Measurements from ENCODE around the gene ZMYM4.
A peak's percentile ranks its signal among the peaks of the same experiment; 100 is the strongest.
"Not testable (repeated sequence)": the region's sequence is repeated elsewhere in the genome, so short reads cannot be mapped to it uniquely, and the experiment has no call there.

The ZMYM4 gene

GRCh38 chr1:35268282-35269200, at the start of gene ZMYM4:
Gene ZMYM4 (plus strand): TSS chr1:35268709. CDS start chr1:35269047, 338 bp downstream.
- peak; percentile 65 to 91 for DNase-seq (ENCODE audit: low read depth in 1 of 2, low spot score in 1 of 2)

- DNase-seq (ENCODE audit: low read depth in 1 of 2, low spot score in 1 of 2), result no peak
Measured at GRCh38 chr1:35220976-35221375, 47.5 kb upstream of the ZMYM4 start.

- DNase-seq (ENCODE audit: low read depth in 1 of 2, low spot score in 1 of 2), result no peak
Measured at GRCh38 chr1:35222322-35223083, 46.0 kb upstream of the ZMYM4 start.

GRCh38 chr1:35223084-35223630, 45.4 kb upstream of the ZMYM4 start:
- DNase-seq (ENCODE audit: low read depth in 1 of 2, low spot score in 1 of 2), result no peak

- DNase-seq (ENCODE audit: low read depth in 1 of 2, low spot score in 1 of 2), result no peak
Measured at GRCh38 chr1:35226546-35226945, 42.0 kb upstream of the ZMYM4 start.

GRCh38 chr1:35229587-35230360, 38.7 kb upstream of the ZMYM4 start:
- no peak for DNase-seq (ENCODE audit: low read depth in 1 of 2, low spot score in 1 of 2)

- no peak for DNase-seq (ENCODE audit: low read depth in 1 of 2, low spot score in 1 of 2)
Measured at GRCh38 chr1:35231287-35231686, 37.2 kb upstream of the ZMYM4 start.

GRCh38 chr1:35236772-35237171, 31.7 kb upstream of the ZMYM4 start:
- not testable (repeated sequence) for DNase-seq (ENCODE audit: low read depth in 1 of 2, low spot score in 1 of 2)

- DNase-seq (ENCODE audit: low read depth in 1 of 2, low spot score in 1 of 2), result no peak
Measured at GRCh38 chr1:35243691-35244090, 24.8 kb upstream of the ZMYM4 start.

- no peak for DNase-seq (ENCODE audit: low read depth in 1 of 2, low spot score in 1 of 2)
Measured at GRCh38 chr1:35247256-35247655, 21.3 kb upstream of the ZMYM4 start.

GRCh38 chr1:35253941-35254340, 14.6 kb upstream of the ZMYM4 start:
- DNase-seq (ENCODE audit: low read depth in 1 of 2, low spot score in 1 of 2), result no peak

- no peak for DNase-seq (ENCODE audit: low read depth in 1 of 2, low spot score in 1 of 2)
Measured at GRCh38 chr1:35255276-35255675, 13.2 kb upstream of the ZMYM4 start.

- DNase-seq (ENCODE audit: low read depth in 1 of 2, low spot score in 1 of 2), result no peak
Measured at GRCh38 chr1:35259561-35259960, 8.9 kb upstream of the ZMYM4 start.

- DNase-seq (ENCODE audit: low read depth in 1 of 2, low spot score in 1 of 2), result no peak
Measured at GRCh38 chr1:35261412-35262120, 6.9 kb upstream of the ZMYM4 start.

GRCh38 chr1:35264035-35264434, 4.5 kb upstream of the ZMYM4 start:
- no peak for DNase-seq (ENCODE audit: low read depth in 1 of 2, low spot score in 1 of 2)

GRCh38 chr1:35264871-35265270, 3.6 kb upstream of the ZMYM4 start:
- DNase-seq (ENCODE audit: low read depth in 1 of 2, low spot score in 1 of 2), result no peak

GRCh38 chr1:35266306-35266705, 2.2 kb upstream of the ZMYM4 start:
- DNase-seq (ENCODE audit: low read depth in 1 of 2, low spot score in 1 of 2), result no peak

- no peak for DNase-seq (ENCODE audit: low read depth in 1 of 2, low spot score in 1 of 2)
Measured at GRCh38 chr1:35269201-35269988, 886 bp downstream of the ZMYM4 start.

- no peak for DNase-seq (ENCODE audit: low read depth in 1 of 2, low spot score in 1 of 2)
Measured at GRCh38 chr1:35269989-35270289, 1.4 kb downstream of the ZMYM4 start.

- DNase-seq (ENCODE audit: low read depth in 1 of 2, low spot score in 1 of 2), result no peak
Measured at GRCh38 chr1:35270836-35271235, 2.3 kb downstream of the ZMYM4 start.
